ENCODE data around the gene HAAO.

Gene HAAO

DNA sequence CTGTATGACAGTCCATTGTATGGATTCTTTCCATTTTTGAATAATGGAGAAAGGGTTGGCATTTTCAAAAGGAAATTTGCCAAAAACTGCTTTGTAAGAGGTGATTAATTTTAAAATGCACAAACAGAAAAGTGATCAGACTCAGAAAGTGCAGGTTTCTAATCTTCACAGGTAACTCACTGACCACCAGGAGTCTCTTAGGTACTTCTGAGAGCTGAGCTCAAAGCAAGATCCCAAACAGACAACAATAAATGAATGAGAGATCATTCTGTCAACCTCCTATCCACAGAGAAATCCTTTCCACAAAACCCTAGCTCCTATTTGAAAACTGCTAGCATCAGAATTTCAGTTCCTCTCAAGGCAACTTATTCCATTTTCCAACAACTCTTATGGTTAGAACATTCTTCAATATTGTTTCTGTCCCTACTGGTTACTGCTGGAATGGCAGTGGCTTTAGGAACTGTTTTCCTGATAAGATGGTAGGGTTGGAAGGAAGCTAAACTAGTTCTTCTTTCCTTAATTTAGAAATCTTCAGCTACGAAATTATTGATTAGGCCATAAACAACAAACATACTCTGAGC is 20.6 kb upstream of the HAAO start:
- peak; percentile 15 for DNase-seq

DNA sequence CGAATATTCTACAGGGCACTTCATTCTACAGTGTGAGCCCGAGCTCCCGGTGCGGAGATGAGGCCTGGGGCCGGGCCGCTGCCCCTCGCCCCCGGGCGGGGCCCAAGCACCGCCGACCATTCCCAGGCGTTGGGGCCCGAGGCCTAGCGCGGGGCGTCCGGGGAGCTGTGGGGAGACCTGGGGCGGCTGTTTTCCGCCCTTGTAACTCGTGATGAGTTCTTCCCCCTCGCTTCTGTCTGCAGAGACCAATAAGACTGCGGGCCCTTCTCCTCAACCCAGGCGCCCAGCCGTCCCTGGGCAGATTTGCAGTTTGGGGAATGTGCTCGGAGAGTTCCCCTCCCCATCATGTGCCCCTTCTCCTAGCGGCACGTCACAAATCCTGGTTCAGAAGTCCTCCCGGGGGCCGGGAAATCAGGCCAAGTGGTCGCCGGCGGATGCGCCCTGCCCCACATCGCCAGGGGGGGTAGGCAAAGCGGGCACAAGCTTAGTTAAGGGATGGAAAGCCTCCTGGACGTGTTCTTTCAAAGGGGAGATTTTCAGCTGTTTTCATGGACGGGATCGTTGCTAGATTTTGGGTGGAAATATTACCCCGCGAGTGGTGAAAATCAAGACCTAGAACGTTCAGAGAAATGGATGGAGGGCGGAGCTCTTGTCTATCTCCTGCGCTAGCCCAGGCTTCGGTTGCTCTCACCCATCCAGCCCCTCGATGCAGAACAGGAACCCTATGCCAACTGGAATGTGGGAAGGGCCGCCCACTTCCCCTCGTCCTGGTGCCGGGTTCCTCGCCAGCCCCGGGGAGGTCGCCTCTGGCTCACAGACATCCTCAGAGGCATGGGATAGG is 18.8 kb upstream of the HAAO start:
- peak; percentile 71 for DNase-seq

DNA sequence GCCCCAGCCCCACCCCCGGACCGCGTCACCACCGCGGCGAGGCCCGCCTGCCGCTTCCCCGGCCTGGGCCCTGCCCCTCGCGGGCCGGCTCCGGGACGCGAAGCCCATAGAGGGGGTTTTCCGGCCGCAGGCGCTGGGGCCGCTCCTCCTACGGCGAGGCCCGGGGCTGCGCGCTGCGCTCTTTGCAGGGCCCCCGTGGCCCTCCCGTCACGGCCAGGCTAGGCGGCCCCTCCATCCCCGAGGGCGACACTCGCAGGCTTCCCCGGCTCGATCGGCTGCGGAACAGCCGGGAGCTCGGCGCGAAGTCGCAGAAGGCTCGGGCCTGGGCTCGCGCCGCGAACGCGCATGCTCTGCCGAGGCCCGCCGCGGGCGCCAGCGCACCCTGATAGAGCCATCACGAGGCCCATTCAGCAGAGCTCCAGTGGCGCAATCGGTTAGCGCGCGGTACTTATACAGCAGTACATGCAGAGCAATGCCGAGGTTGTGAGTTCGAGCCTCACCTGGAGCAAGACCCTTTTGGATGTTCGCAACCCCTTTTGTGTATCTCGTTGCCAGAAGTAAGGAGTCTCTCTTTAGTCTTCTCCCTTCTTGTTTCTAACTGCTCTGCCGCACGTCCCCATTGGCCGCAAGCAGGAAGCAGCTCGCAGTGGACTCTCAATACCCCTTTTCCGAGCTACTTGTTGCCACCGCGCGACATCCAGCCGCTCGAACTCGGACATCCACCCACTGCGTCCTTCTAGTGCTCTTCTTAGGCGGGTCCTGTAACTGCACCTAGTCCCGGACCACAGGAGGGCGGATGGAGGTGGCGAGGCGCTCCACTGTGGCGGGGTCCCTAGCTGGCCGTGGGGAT is 18.0 kb upstream of the HAAO start:
- DNase-seq: peak; percentile 89

DNA sequence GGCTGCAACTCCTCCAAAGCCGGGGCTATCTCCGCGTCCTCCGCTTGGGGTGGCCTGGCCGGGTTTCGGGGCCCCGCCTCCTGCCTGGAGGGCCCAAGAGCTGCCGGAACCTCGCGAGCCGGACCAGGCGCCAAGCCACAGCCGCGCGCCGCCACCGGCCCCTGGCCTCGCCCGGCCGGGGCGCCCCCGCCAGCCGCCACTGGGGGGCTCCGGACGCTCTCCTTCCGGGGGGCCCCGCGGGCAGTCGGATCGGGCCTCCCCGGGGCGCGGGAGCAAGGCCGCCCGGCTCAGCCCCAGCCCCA is 17.4 kb upstream of the HAAO start:
- peak; percentile 83 for DNase-seq

DNA sequence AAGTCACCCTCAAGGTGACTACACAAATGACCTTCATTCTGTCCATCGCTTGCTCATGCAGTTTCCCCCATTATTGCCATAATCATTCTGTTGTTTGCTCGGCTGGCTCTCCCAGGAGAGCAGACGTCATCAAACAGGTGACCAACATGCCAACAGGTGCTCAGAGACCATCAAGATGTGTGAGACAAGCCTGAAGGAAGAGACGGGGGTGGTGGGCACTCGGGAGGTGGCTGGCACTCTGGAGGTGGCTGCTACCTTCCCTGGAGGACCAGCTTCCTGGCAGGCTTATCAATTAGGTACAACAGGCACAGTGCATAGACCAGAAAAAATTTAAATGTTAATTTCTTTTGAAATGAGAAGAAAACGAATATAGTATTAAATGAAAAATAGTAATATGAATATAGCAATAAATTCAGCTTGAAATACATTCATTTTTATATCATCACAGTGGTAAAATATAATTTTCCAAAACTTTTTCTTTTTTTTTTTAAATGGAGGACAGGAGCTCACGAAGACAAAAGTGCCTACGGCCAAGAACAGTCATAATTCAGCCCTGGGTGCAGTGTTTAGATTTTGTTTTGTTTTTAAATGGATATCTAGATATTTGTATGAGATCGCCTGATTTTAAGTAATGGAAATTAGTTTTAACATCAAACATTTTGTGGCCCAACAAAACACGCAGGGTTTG is 16.9 kb upstream of the HAAO start:
- DNase-seq: peak; percentile 65

DNA sequence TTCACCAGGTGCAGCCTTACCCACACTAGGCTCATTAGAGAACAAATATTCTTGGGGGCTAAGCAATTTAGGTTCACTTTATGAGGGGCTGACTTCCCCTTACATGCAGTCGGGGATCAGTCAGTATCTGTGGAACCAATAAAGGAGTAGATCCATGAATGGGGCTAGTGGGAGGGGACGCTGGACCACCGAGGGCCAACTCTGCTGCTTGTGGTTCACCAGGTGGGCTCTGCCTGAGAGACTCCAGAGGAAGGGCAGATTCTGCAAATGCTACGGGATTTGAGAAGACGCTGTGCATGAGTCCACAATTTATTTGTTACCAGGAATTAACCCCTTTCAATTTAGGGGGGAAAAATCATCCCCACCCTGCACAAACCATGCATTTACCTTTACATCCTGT is 15.9 kb upstream of the HAAO start:
- no peak for DNase-seq

DNA sequence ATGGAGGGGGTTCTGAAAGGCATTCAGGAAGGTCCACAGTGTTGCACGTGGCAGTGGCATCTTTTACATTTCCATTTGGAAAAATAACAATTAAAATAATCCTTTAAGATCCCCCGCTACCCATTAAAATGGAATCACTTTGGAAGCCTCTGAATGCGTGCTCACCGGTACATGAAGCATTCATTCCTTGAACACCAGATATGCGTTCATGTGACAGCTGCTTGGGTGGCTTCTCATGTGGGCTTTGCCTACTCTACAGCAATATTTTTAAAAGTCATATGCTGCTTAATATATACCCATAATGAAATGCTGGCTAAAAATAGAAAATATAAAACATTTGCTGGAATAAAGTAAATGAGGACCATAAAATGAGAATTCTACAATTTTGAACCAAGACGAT is 14.4 kb upstream of the HAAO start:
- no peak for DNase-seq

DNA sequence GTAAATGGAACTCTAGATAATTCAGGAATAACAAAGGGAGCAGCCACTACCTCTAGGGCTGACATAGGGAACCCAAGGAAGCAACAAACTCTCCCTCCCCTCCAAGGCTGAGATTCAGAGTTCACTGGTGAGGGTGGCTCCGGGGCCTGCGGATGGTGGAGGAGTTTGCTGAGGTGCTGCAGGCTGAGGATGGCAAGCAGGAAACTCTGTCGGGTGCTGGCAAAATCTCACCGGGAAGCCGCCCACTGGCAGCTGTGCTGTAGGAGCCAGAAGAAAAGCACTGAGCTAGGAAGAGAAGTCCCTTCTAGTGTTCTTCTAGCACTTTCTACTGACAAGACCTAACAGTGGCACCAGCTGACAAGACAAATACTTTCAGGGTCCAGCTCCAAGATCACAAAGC is 12.5 kb upstream of the HAAO start:
- DNase-seq: peak; percentile 7

DNA sequence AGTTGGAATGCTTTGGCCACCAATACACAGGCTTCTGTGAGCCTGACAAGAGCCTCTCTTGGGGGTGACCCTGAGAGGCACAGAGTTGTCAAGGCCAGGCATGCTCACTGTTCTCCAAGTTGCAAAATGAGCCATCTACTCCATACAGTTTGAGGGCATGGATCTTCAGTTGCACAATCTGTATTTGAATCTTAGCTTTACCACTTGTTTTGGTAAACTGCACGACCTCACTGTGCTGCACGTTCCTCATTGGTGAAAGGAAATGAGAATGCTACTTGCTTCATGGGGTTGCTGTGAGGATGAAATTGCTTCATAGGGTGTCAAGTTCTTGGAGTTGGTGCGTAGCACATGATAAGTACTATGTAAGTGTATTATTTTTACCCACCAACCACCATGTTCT is 12.0 kb upstream of the HAAO start:
- DNase-seq: no peak

DNA sequence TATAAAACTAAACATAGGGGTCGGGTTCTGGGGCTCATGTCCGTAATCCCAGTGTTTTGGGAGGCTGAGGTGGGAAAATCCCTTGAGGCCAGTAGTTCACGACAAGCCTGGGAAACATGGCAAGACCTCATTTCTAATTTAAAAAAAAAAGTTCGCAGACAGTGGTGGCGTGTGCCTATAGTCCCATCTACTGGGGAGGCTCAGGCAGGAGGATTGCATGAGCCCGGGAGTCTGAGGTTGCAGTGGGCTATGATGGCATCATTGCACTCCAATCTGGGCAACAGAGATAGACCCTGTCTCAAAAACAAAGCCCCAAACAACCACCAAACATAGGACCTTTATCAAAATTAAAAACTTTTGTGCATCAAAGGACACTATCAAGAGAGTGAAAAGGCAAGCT is 9.8 kb upstream of the HAAO start:
- no peak for DNase-seq

DNA sequence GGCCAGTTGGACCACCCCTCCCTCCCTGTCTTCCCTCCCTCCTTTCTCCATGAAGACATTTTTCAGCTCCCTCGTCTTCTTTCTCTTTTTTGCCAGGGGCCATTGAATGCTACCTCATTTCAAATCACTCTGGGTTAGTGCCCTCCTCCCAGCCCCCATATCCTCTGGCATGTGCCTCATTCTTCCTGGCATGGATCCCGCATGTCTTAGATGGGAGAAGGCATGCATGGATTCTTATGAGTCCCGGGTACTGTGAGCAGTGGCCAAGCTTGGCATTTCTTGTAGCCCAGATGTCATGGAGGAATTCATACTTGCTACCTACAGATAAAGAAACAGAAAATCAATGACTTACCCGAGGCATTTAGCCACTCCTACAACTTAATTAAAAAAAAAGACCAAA is 9.0 kb upstream of the HAAO start:
- DNase-seq: no peak

DNA sequence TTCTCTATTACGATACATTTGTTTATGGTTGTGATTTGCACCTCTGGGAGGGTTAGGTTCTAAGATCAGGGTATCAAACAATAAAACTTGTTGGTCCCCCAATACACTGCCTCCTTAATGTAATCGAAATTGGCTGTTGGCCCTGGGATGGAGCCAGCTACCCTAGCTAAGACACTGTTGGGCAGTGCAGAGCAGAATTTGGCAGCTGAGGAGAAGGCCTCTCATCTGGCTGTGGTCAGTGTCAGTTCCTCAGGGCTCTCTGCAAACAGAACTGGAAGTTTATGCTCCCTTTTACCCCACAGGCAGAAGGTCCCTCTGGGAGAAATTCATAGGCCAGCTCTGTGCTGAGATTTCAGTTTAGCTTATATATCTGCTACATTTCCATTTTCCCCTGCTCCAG is 8.6 kb upstream of the HAAO start:
- no peak for DNase-seq

DNA sequence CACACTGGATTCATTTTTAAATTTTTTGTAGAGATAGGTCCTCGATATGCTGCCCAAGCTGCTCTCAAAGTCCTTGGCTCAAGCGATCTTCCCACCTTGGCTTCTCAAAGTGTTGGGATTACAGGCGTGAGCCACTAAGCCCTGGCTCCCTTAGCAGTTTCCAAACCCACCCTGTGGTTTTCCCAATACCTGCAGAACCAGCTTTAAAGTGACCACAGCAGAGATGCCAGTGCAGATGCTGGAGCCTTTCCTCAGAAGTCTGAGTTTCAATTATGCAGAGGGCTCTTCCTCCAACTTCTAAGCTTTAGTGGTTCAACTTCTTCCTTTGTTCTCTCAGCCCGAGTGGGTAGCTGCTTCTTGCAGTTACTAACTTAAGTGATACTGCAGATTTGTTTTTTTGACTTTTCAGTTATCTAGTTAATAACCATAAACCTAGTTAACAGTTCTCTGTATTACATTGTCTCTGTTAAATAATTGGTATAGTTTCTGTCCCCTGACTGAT is 8.1 kb upstream of the HAAO start:
- DNase-seq: no peak

DNA sequence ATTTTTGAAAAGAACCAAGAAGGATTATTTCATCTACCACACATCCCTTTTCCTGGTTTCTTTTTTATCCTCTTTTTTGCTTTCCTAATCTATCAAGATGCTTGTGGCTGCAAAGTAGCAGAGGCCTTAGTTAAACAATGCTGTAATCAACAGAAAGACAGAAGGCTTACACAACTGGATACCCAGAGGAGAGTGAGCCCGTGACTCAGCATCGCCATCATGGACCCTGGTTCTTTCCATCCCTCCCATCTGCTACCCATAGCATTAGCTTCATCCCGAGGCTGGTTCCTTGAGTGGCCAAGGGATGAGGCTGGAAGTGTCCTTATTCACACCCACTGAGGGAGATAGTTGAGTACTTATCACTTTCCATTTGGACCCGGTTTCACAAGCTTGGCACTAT is 7.5 kb upstream of the HAAO start:
- DNase-seq: no peak

DNA sequence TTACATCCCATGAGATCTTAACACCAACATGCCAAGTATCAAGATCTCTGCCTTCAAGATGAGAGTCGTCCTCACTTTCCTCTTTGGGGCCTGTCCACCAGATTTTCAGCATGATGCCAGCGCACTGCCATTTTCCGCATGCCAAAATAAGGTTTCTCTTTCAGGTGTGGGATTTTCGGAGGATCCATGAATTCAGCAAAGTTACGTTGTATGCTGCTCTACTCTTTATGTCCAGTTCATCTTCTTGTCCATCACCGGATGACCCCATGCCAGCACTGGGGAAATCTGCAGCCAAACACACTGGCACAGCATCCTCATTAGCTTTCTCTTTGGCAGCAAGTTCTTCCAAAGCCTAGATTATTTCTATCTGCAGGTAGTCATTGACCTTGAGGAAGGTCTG is 4.9 kb upstream of the HAAO start:
- no peak for DNase-seq

DNA sequence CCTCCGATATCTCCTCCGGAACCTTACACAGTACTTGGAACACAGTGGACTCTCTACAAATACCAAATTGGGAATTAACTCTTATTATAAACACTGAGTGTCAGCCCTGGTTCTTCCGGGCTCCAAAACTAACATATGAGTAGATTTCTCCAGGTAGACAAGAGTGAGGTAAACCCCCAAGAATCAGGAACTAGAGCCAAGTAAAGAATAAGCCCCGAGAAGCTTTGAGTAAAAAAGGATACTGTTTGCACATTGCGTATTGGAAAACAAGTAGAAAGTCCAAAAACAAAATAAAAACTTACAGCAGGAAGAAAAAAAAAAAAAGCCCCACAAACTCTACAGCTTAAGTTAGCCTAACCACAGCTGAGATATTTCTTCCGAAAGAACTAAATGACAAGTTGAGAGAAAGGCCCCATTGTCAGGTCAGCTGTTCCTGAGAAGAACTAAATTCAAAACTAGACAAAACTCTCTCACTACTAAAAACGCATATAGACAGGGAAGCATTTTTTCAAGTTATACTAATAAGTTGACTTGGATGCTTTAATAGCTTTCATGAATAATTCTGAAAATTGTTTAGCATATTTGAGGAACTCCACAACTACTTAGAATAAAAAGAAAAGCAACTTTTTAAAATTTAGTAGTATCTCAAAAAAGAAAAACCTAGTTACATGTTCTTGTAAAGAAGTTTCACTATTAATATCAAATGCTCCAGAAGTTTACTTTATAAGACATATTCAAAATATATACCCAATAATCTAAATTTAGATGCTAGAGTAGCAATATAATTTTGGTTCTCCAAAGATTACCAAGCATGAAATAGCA is 4.3 kb upstream of the HAAO start:
- DNase-seq: no peak

DNA sequence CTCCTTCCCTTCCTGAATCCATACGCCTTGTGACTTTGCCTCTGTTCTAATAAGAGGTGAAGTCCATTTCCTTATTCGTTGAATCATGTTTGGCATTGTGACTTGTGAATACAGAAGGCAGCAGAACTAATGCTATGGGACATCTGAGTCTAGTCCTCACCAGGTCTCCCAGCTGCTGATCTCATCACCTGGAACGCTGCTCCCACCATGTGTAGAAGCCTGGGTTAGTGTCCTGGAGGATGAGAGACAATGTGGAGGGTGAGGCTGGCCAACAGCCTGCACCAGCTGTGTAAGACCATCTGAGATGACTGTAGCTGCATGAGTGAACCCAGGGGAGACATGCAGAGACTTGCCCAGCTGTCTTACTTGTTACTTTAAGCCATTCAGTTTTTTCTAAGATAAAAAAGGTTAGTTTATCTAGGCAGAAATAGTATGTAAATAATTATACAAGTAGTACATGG is 3.5 kb upstream of the HAAO start:
- peak; percentile 15 for DNase-seq

DNA sequence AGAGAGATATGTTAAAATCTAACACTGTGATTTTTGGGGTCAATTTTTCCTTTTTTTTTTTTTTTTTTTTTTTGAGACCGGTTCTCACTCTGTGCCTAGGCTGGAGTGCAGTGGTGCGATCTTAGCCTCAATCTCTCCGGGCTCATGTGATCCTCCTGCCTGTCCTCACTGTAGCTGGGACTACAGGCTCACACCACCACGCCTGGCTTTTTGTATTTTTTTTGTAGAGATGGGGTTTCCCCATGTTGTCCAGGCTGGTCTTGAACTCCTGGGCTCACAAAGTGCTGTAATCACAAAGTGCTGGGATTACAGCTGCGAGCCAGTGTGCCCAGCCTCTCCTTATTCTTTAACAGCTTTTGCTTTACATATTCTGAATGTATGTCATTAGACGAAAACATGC is 2.9 kb upstream of the HAAO start:
- DNase-seq: no peak

DNA sequence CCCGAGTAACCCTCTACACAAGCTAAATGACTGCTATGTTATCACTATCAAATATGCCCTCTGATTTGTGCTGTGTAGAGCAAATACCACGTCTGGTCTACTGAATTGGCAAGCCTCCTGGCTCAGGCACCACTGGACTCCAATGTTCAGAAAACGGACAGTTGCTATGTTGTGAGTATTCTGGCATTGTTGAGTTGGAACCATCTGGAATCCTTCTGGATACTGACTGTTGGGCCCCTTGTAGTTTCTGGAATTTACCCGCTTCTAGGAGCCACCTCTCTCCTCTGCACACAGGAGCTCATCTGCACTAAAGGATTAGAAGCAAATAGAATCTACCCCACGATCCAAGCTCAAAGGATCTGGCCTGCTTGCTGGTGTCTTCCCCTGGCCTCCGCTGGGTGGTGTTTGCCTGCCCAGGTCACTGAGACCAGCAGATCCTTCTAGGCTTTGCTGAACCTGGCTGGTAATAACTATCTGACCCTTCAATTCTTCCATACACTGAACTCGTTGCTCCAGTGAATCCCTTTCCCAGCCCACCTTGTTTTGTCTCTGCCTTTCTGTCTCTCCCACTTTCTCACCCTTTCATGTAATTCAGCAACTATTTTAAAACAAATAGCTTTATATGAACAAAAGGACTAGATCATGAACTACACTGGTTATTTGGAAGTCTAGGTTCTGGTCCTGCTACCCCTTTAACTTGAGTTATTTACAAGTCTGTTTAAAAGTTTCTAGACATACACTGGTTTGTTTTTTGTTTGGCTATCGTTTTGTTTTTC is 2.1 kb upstream of the HAAO start:
- no peak for DNase-seq

DNA sequence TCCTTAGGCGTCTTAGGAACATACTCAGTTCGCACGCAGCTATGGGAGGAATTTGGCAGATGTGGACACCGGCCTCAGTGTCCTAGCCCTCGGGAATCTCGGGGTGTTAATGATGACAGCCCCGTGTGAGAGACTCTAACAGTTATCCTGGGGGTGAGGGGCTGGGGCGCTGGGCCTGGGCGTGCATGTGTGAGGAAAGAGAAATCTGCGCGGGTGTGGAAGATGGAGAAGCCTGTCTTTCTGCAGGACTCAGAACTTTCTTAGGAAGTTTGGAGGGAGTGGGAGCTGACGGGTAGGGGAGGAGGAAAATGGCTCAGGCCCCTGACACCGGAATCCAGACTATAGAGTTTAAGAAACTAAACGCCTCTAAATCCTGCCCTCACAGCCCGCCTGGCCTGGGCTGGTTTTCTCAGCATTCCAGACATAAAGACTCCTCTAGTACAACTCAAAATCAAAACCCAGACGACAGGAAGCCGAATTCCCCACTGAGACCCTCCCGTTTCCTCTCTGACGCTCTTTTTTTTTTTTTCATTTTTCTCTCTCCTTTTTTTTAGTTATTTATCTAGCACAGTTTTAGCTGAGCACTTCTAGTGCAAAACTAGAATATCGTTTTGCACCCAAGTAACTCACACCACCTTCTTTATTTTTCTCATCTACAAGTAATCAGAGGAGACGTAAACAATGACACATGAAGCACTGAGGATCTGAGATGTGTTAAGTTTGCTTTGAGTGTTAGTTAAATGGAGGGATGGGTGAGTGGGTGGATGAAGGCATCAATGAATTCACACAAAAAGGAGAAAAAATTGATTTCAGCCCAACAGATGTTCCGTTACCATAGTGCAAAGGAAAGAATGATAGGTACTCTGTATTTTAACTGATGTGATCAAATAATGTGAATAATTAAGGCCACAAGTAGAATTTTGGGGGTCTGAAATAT is 1.2 kb upstream of the HAAO start:
- no peak for DNase-seq

Data from NCI-H69 (cell line).